Stimulated activated CD8-positive, alpha-beta memory T cell treated with anti-CD3 and anti-CD28 coated beads, Interleukin-4, amount 100 ng/mL, for 4 hours (primary cell): Measurements from ENCODE around the gene SDF4.
"Not testable (repeated sequence)": the region's sequence is repeated elsewhere in the genome, so short reads cannot be mapped to it uniquely, and the experiment has no call there.

Source experiments
- DNase-seq, 2 donors: peaks; one replicate each; pipeline ENCODE4 v3.0.0-alpha.2; 2020; ENCODE audit warnings: low read depth in 2 of 2, low spot score in 1 of 2

SDF4 gene

DNA sequence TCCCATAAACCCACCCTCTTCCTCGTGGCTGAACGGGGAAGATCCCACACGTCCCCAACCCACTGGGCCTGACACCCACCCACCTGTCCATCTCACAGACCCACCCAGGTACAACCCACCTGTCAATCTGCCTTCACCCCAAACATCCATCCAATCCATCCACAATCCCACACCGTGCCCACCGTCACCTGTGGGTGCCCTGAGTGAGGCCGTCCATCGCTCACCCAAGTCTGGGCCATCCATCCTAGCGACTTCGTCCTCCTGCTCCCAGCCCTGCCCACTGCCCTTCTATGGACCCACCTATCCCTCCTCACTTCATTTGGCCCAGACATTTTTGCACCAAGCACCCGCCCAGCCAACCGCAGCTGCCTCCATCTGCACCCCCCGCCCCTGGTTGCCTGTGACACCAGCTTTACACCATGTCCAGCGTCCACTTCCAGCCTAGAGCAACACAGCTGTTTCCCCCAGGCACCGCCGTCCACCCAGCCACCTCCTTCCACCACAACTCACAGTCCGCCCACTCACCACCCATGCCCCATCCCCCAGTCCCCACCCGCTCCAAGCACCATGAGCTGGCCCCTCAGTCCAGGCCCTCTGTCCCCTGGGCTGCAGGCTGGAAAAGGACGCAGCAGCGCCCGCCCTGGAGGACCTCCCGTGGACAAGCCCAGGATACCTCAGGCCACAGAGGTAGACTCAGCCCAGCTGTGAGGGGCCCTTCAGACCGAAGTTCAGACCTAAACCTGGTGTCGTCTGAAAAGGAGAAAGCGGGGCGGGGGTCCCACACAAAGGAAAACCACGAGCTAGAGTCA lies 50.5 kb downstream of the SDF4 start:
- DNase-seq: no peak

DNA sequence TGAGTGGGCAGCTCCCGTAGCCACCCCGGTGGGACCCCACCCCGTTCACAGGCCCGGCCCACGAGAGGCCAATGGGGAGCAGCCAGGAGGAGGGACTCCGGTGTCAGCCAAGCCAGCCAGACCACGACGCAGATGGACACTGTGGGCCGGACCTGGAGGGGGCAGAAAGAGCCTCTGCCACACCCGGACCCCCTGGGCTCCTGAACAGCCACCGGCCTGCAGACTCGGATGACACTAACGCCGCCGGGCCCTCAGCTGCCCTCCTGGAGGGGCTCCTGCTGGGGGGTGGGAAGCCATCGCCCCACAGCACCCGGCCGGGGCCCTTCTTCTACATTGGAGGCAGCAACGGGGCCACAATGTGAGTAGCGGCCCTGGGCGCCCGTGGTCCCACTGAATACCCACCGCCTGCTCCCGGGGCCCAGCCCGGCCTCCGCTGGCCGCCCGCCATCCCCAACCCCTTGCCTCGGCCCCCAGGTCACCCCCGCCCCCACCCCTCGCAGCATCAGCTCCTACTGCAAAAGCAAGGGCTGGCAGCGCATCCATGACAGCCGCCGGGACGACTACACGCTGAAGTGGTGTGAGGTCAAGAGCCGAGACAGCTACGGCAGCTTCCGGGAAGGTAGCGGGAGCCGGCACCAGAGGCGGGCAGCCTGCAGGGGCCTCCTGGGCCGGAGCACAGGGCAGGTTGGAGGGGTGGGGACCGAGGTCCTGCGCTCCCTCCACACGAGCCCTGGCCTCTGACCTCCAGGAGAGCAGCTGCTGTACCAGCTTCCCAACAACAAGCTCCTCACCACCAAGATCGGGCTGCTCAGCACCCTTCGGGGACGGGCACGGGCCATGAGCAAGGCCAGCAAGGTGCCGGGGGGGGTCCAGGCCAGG lies 51.6 kb downstream of the SDF4 start:
- no peak for DNase-seq

GRCh38 chr1:1179346-1179982 lies 52.3 kb downstream of the SDF4 start:
- DNase-seq: no peak

- DNase-seq: no peak
These were observed 52.9 kb downstream of the SDF4 start for GRCh38 chr1:1178794-1179331.

GRCh38 chr1:1177452-1178206 lies 54.2 kb downstream of the SDF4 start:
- DNase-seq: no peak

DNA sequence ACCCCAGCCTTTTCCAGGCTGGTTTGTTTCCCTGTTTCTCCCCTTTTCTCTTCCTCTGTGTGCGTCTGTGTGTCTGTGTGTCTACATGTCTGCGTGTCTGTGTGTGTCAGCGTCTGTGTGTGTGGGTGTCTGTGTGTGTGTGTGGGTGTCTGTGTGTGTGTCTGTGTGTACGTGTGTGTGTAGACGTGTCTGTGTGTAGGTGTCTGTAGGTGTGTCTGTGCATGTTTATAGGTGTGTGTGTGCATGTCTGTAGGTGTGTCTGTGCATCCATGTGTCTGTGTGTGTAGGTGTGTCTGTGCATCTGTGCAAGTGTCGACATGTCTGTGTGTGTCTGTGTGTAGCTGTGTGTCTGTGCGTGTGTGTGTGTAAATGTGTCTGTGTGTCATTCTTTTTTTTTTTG lies 54.9 kb downstream of the SDF4 start:
- DNase-seq: no peak

- not testable (repeated sequence) for DNase-seq
These were observed 55.6 kb downstream of the SDF4 start for GRCh38 chr1:1176063-1176761.

- no peak for DNase-seq
These were observed 56.4 kb downstream of the SDF4 start for GRCh38 chr1:1175221-1176062.

GRCh38 chr1:1173793-1174415 lies 57.9 kb downstream of the SDF4 start, which contains the start of gene TTLL10:
TTLL10 (plus strand) TSS chr1:1173880; CDS start chr1:1179216, 5,336 bp downstream.
- DNase-seq: no peak

DNA sequence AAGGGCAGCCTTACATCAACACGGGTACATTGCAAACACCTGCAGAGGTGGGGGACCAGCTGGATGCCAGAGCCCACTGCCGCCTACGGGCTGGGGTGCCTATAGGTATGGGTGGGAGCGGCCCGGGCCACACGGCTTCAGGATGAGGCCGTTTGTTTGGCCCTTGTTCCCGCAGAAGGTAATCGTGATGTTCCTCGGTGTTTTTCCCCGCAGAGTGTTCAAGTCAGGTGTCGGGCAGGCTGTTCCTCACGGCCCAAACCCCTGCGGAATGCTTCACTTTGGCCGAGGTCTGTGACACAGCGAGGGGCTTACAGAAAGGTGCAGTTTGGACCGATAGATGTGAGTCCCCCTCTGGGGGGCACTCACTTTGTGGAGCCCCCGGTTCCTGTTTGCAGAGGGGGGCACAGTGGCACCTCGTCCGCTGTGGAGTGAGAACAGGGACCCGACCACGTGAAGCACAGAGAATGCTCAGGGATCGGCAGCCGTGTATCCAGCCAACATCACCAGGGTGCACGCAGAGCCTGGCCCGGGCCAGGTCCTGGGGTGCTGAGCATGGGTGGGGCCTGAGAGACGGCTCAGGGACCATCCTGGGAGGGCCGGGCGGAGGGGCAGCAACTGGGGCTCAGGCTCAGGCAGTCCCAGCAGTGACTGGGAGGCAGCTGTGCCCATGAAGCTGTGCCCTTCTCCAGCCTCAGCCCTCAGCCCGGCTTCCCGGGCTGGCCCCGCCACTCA lies 58.6 kb downstream of the SDF4 start:
- DNase-seq: no peak

DNA sequence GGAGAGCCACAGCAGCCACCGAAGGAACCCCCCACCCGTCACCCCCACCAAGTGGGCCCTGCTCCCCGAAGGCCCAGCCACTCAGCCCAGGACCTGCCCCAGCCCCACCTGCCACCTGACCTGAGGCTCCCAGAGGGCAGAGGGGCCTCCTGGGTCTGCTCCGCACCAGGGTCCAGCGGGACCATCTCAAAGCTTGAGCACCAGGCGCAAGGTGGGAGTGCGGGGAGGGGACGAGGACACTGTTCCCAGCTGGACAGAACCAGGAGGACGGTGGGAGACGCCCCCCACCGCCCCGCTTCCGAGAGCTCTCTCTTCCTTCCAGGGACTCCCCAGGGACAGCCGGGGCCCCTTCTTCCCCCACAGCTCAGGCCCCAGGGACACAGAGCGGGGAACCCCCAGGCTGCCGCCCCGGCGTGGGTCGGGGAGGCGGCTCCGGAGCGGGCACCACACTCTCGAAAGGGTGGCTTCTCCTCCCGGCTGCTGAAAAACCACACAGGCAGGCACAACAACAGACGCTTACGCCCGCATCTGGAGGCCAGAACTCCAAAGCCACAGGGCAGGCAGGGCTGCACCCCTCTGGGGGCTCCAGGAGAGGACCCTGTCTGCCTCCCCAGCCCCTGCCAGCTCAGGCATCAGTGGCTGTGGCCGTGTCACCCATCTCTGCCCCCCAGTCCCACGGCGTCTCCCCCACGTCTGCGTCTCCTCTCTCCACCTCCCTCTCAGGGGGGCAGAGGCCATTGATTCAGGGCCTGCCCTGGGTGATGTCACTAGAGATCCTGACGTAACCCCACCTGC lies 60.1 kb downstream of the SDF4 start:
- DNase-seq: no peak

- DNase-seq: no peak
These were observed 60.6 kb downstream of the SDF4 start for GRCh38 chr1:1171161-1171545.

DNA sequence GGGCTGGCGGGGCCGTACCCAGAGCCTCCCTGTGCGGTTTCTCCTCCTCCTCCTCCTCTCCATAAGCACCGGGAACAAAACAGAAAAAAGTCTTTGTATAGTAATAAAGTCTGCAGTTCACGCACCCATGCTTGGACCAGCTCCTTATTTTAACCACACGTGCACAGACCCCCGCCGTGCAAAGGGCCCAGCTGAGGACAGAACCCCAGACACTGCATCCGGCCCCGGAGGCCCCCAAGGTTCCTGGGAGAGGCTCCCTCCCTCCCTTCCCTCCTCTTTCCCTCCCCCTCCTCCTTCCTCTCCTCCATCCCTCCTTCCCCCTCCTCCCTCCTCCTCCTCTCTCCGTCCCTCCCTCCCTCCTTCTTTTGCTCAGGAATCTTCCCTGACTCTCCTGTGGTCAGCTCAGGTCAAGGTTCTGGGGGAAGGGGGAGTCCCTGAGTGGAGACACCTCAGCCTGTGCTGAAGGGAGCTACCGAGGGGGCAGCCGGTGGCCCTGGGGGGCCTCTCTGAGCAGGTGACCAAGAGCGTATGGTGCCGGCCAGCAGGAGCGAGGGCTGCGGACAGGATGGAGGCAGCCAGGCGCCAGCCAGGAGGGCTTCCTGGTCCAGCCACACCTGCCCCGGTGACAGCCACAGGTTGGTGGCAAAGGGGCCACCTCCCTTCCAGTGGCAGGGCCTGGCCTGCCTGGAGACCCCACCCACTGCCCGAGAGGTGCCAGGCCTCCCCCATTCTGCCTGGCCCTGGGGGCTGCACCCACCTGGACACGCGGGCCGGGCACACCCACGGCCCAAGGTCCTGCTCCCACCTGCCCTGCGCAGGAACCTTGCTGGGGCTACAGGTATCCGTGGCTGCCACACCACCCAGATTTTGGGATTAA lies 61.3 kb downstream of the SDF4 start:
- DNase-seq: no peak

DNA sequence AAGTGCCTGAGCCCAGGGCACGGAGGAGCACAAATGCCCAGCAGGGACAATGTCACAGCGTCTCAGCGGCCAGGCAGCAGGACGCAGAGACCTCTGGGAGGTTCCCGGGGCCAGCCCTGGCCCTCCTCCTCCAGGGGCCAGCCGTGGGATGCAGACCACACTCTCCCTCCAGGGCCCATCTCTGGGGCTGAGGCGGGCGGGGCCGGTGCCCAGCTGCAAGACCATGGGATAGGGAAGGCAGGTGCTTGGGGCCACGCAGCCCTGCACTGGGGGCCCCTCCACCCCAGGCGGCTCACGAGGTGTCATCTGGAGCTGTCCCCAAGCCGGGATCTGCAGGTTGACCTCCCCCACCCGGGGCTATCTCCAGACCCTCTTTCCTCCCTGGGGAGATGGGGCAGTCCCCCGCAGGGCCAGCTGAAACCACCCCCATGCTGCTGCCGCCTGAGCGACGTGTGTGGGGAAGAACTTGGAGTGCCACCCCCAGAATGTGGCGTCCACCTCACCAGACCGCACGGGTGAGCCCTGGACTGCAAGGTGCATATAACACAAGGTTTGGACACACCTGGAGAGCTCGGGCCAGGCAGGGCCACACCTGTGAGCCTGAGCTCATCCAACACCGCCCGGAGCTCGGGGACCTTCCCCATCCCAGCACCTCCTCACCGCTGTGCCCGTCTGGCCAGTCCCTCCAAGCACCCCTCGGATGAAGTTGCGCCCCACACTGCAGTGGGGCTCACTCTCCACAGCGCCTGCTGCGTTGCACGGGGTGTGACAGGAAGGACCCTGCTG lies 62.2 kb downstream of the SDF4 start:
- no peak for DNase-seq
